B cell (primary cell): ENCODE results near the gene OR2A12. TPM values are rescaled to one million over a fixed set of nuclear protein-coding genes. Genes with fewer than 3 reads are reported as not detected.

Experiments used
- ATAC-seq: fragments of 200-7000 bp; cut with Tn5 transposase; one replicate; pipeline ENCODE4 v1.10.0; 2021; ENCODE audit warnings: low read depth, mild to moderate bottlenecking, moderate number of reproducible peaks, moderate library complexity
- CTCF ChIA-PET: fragments of 350-600 bp; sonication (Branson Sonifier 250); formaldehyde crosslinking; loops from one replicate; lab custom pipeline; 2021; ENCODE audit warnings: antibody characterized with exemption, inconsistent platforms; lab: Charles Lee
- POLR2A ChIA-PET: fragments of 350-600 bp; sonication (Branson Sonifier 250); formaldehyde crosslinking; loops from one replicate; lab custom pipeline; 2021; ENCODE audit warnings: antibody characterized with exemption; lab: Charles Lee
- DNase-seq: peaks from one replicate; pipeline ENCODE4 v3.0.0; 2013
- H2AFZ ChIP-seq: 2 replicates; pipeline ENCODE4 v1.6.1; 2012; ENCODE audit warnings: mild to moderate bottlenecking, low read depth, low read length; ENCODE audit not compliant: insufficient read depth, poor library complexity, severe bottlenecking
- H3K27ac ChIP-seq, 2 donors: 1 replicate in 1 of 2; 2 replicates in 1 of 2; pipeline ENCODE4 v1.5.1; 2012 to 2013; ENCODE audit warnings: low read length in 2 of 2, mild to moderate bottlenecking in 2 of 2, moderate library complexity in 1 of 2
- H3K27me3 ChIP-seq, 4 experiments: fragments of 200-600 bp in 1 of 4; sonication (generic) in 1 of 4; replicated peaks in 1 of 4; 1 replicate in 2 of 4; 2 replicates in 2 of 4; pipeline versions ENCODE4 v1.6.1 to v1.7.0; 2013 to 2016; ENCODE audit warnings: low read length in 3 of 4, mild to moderate bottlenecking in 2 of 4, mixed read lengths in 1 of 4, moderate library complexity in 1 of 4; ENCODE audit not compliant: insufficient read depth in 4 of 4, control insufficient read depth in 3 of 4; ENCODE audit errors: control extremely low read depth in 1 of 4
- H3K36me3 ChIP-seq, 2 experiments: replicated peaks in 1 of 2; 1 replicate in 1 of 2; 2 replicates in 1 of 2; pipeline versions ENCODE4 v1.6.1 to v1.7.1; 2013; ENCODE audit warnings: low read length in 1 of 2; ENCODE audit not compliant: insufficient read depth in 2 of 2, control insufficient read depth in 1 of 2; ENCODE audit errors: control extremely low read depth in 1 of 2, extremely low read depth in 1 of 2
- H3K4me1 ChIP-seq, 2 donors: fragments of 200-600 bp in 1 of 2; sonication (generic) in 1 of 2; 1 replicate in 1 of 2; 2 replicates in 1 of 2; pipeline versions ENCODE4 v1.5.1 to v1.6.1; 2013 to 2017; ENCODE audit warnings: low read length in 2 of 2; ENCODE audit not compliant: control insufficient read depth in 2 of 2, insufficient read depth in 2 of 2
- H3K4me2 ChIP-seq: replicated peaks from 2 replicates; pipeline ENCODE3; 2012; ENCODE audit warnings: mild to moderate bottlenecking, low read depth, low read length; ENCODE audit not compliant: poor library complexity, severe bottlenecking
- H3K4me3 ChIP-seq, 5 experiments: fragments of 200-600 bp in 1 of 5; sonication (generic) in 1 of 5; 1 replicate in 3 of 5; 2 replicates in 2 of 5; pipeline versions ENCODE4 v1.5.1 to v1.7.0; 2011 to 2016; ENCODE audit warnings: low read length in 4 of 5, mild to moderate bottlenecking in 4 of 5, low read depth in 2 of 5, control low read depth in 1 of 5, moderate library complexity in 1 of 5; ENCODE audit not compliant: insufficient read depth in 1 of 5; ENCODE audit errors: control extremely low read depth in 1 of 5, extremely low read depth in 1 of 5
- H3K79me2 ChIP-seq: fragments of 200-600 bp; sonication (generic); one replicate; pipeline ENCODE4 v1.6.0; 2016; ENCODE audit warnings: low read length; ENCODE audit not compliant: control insufficient read depth, insufficient read depth
- H3K9ac ChIP-seq: fragments of 200-600 bp; sonication (generic); 2 replicates; pipeline ENCODE4 v1.6.1; 2017; ENCODE audit warnings: mild to moderate bottlenecking, low read length, moderate library complexity
- H3K9me3 ChIP-seq, 3 donors: one replicate each; pipeline versions ENCODE4 v1.6.1 to v1.7.1; 2013; ENCODE audit warnings: low read length in 2 of 3; ENCODE audit not compliant: control insufficient read depth in 2 of 3, insufficient read depth in 1 of 3; ENCODE audit errors: control extremely low read depth in 1 of 3
- H4K20me1 ChIP-seq: 2 replicates; pipeline ENCODE4 v1.6.0; 2012; ENCODE audit warnings: mild to moderate bottlenecking, low read length; ENCODE audit not compliant: insufficient read depth, control insufficient read depth, poor library complexity, severe bottlenecking
- H3K27ac Mint-ChIP-seq: one replicate; pipeline ENCODE4 v1.8.0; 2021; ENCODE audit warnings: mixed read lengths
- H3K27me3 Mint-ChIP-seq: one replicate; pipeline ENCODE4 v1.8.0; 2021; ENCODE audit warnings: mixed read lengths
- H3K4me1 Mint-ChIP-seq: one replicate; pipeline ENCODE4 v1.8.0; 2021; ENCODE audit warnings: mixed read lengths
- H3K4me3 Mint-ChIP-seq: one replicate; pipeline ENCODE4 v1.8.0; 2021; ENCODE audit warnings: mixed read lengths
- H3K9me3 Mint-ChIP-seq: one replicate; pipeline ENCODE4 v1.8.0; 2022; ENCODE audit warnings: mixed read lengths; ENCODE audit not compliant: insufficient read depth
- EZH2 ChIP-seq: IDR thresholded peaks from 2 replicates; pipeline ENCODE4 v1.6.1; 2012; ENCODE audit warnings: borderline replicate concordance, low read depth, mild to moderate bottlenecking, moderate library complexity, low read length; ENCODE audit not compliant: insufficient read depth, poor library complexity, severe bottlenecking
- WGBS: methylation state at CpG from one replicate; pipeline ENCODE4 v1.1.5; 2013; ENCODE audit warnings: missing lambda C conversion rate; ENCODE audit not compliant: insufficient coverage; 5-methylcytosine and 5-hydroxymethylcytosine counted together
- intact Hi-C: fragments of 100-400 bp; cut with micrococcal nuclease; formaldehyde crosslinking; loops from one replicate; pipeline ENCODE4 v1.10.0; 2022
- polyA minus RNA-seq: library from RNA; depleted of rRNA, polyadenylated mRNA; stranded (reverse); fragments of >200 nt; gene quantifications from 2 replicates; pipeline ENCODE4 v1.2.3, GENCODE V29; 2012
- polyA plus RNA-seq: library from polyadenylated mRNA; depleted of rRNA; stranded (reverse); fragments of >200 nt; gene quantifications from 2 replicates; pipeline ENCODE4 v1.2.3, GENCODE V29; 2012
- total RNA-seq, 2 donors: library from RNA; stranded (reverse); fragments of 120-200 nt in 1 of 2; gene quantifications; 1 replicate in 1 of 2; 2 replicates in 1 of 2; pipeline versions ENCODE4 v1.2.3 to v1.2.4, GENCODE V29; 2013 to 2022
- TF ChIP-seq, protein P1 (sequence below): fragments of 200-600 bp; IDR thresholded peaks from one replicate; pipeline ENCODE4 v1.8.0; 2022; ENCODE audit warnings: antibody characterized with exemption, mild to moderate bottlenecking

The OR2A12 gene
- total RNA-seq = not detected in 2 replicates
- not detected for total RNA-seq (2013)
- not detected in 2 replicates for polyA plus RNA-seq
- not detected in 2 replicates for polyA minus RNA-seq

- Mint-ChIP-seq H3K4me1 (no peaks in the 10 kb centered on the region), H3K9me3 (no peaks in the 10 kb centered on the region), H3K27ac (no peak within 1 kb of the TSS), H3K4me3 (no peak within 1 kb of the TSS), H3K27me3 (no peaks in the 10 kb centered on the region)
- H4K20me1 ChIP-seq = no peaks in the 10 kb centered on the region
- no peak within 1 kb of the TSS for H2AFZ ChIP-seq
- no peaks in the 10 kb centered on the region for H3K36me3 ChIP-seq
- H3K27me3 ChIP-seq = no peaks in the 10 kb centered on the region
- H3K27ac ChIP-seq = no peak within 1 kb of the TSS
- H3K4me1 ChIP-seq = no peaks in the 10 kb centered on the region
- H3K9ac ChIP-seq = no peak within 1 kb of the TSS
- ChIA-PET POLR2A (no interaction called here), CTCF (no interaction called here)
- H3K9me3 ChIP-seq = peaks cover 0 to 3% (median 2%) of the 10 kb centered on the region in 3 donors
- ATAC-seq (no peak), DNase-seq (no peak)
- intact Hi-C loops = no loop called here
- no peak within 1 kb of the TSS for H3K4me2 ChIP-seq
- no peak within 1 kb of the TSS for H3K4me3 ChIP-seq
- no peak for TF ChIP-seq EZH2
- TF ChIP-seq, protein P1, sequence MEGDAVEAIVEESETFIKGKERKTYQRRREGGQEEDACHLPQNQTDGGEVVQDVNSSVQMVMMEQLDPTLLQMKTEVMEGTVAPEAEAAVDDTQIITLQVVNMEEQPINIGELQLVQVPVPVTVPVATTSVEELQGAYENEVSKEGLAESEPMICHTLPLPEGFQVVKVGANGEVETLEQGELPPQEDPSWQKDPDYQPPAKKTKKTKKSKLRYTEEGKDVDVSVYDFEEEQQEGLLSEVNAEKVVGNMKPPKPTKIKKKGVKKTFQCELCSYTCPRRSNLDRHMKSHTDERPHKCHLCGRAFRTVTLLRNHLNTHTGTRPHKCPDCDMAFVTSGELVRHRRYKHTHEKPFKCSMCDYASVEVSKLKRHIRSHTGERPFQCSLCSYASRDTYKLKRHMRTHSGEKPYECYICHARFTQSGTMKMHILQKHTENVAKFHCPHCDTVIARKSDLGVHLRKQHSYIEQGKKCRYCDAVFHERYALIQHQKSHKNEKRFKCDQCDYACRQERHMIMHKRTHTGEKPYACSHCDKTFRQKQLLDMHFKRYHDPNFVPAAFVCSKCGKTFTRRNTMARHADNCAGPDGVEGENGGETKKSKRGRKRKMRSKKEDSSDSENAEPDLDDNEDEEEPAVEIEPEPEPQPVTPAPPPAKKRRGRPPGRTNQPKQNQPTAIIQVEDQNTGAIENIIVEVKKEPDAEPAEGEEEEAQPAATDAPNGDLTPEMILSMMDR = no peak
- no CpG with 5 or more reads among the region's 2 CpGs for WGBS
- H3K79me2 ChIP-seq = no peaks in the 10 kb centered on the region
Measured at GRCh38 chr7:144085978-144086377, at the start of gene OR2A12. Gene OR2A12, plus strand, starts transcription at chr7:144086278. Its CDS starts 8,830 bp downstream, at chr7:144095108.

DNA sequence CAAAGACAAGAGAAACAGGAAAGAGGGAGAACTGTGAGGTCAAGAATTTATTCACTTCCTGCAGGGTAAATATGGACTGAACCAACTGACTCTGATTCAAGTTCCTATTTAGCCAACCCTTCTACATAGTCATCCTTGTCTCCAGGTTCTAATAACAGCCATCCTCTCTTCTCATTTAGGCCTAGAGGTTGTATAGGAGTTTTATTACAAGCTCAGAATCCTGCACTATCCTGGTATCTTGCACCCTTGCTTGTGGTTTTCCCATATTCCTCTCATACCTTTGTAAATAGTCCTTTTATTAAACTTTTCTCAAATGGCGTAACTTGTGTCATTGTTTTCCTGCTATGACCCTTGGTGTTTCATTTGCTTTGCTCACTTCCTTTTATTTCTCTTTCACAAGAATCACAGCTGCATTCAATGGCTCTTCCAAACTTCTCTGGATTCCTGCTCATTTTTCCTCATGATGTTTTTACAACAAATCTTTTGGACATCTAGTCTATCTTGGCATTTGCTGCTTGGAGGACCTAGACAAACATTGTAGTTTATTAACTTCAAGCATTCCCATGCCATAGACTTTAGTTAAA is 49.7 kb upstream of the OR2A12 start:
- Mint-ChIP-seq H3K4me3 (no peak overlapping the region), H3K9me3 (no peaks in the 10 kb centered on the region), H3K27ac (no peak overlapping the region), H3K27me3 (peaks cover 13% of the 10 kb centered on the region), H3K4me1 (no peaks in the 10 kb centered on the region)
- H3K27me3 ChIP-seq = peaks cover 0 to 8% (median 4%) of the 10 kb centered on the region in 4 experiments
- no peaks in the 10 kb centered on the region for H3K36me3 ChIP-seq
- H3K9me3 ChIP-seq = no peaks in the 10 kb centered on the region
- DNase-seq (no peak), ATAC-seq (no peak)
- intact Hi-C loops = no loop called here
- H3K4me2 ChIP-seq = no peak overlapping the region
- H3K4me3 ChIP-seq = no peak overlapping the region
- H3K27ac ChIP-seq = no peak overlapping the region
- H3K79me2 ChIP-seq = no peaks in the 10 kb centered on the region
- H3K4me1 ChIP-seq = no peaks in the 10 kb centered on the region
- ChIA-PET CTCF (no interaction called here), POLR2A (no interaction called here)
- 46% methylated on average over 1 of the region's 1 CpG for WGBS
- H3K9ac ChIP-seq = no peak overlapping the region
- TF ChIP-seq, protein P1 = no peak
- no peak for TF ChIP-seq EZH2
- H2AFZ ChIP-seq = no peak overlapping the region
- no peaks in the 10 kb centered on the region for H4K20me1 ChIP-seq
